ENCODE measurements around the gene TEX29.

The TEX29 gene

DNA sequence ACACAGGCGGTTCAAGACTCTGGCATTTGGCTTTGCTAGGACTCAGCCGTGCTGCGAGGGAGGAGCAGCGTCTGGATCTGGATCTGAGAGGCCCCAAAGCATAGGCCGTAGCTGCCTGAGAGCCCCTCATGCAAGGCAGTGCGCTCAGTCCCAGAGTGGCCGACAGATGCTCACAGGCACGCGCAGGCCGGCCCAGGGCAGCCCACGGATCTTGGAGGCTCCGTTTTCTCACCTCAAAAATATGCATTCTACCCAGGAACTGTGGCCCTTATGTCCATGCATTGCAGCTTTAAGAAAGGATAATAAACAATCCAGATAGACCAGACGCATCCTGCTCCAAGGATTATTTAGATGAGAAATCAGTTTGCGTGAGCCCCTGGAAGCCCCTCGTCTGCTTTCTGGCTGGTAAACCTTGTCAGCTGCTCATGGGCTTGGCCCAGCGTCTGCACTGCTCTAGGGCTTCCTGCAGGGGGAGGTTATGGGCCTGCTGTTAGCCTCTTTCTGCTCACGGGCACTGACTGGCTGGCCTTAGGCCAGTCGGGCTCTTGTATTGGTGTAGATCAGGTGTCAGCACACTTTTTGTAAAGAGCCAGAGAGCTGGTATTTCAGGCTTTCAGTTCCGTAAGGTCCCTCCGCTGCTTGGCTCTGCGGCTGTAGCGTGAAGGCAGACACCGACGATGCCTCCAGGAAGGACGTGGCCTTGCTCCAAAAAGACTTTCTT lies 24.2 kb downstream of the TEX29 start:
- peak; percentile 56 for DNase-seq

DNA sequence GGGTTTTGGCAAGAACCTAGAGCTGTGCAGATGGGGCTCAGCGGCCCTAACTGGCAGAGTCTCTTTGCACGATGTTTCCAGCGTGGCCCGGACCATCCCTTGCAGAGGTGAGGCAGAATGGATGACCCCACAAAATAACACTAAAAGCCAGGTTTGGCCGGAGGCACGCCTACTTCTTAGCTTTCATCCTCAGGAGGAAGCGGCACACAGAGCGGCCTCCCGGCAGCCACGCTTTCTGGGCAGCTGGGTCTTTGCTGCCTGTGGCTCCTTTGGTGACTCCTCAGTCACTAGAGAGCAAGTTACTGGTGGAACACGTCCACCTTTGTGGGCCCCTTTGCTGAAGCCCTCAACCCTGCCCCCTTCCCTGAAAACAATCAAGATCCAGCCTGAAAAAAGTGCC lies 25.2 kb downstream of the TEX29 start:
- peak; percentile 27 for DNase-seq

DNA sequence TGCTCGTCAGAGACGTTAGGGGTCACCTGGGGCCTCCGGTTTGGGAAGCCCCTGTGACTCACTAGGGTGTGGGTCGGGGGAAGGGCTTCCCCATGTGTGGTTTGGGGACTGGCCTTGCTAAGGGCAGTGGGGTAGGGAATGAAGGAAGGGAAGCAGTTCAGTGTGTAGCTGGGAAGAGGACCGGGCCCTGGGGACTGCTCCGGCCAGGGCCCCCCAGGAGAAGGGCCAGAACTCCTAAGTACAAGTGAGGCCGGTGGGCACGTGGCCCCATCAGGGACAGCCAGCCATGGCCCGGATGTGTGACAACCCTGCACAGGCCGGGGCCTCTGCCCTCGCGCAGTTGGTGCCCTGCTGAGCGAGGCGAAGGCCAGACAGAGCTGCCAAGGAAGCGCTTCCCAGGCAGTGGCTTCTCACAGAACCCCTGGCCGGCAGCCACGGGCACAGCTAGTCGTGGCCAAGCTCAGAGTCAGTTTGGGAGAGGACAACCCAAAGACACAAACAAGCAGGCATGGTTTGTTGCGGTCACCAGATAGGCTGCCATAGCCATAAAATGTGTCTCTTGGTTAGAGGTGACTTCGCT lies 25.7 kb downstream of the TEX29 start:
- DNase-seq, result peak; percentile 19

DNA sequence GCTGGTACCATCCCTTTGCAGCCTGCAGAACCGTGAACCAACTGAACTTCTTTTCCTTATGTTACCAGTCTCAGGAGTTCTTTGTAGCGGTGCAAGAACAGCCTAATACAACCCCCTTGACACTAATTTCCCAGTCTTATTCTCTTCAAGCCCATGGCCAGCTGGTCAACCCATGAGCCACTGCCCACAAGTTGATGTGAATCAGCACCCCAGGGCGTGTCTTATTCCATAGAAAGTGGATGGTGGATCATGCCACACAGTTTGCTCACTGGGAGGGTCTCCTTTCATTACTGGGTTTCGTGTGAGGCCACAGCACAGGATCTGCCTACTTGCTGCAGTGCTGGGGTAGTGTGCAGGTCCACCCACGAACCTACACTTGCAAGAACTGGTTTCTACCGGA lies 27.0 kb downstream of the TEX29 start:
- DNase-seq, result no peak

DNA sequence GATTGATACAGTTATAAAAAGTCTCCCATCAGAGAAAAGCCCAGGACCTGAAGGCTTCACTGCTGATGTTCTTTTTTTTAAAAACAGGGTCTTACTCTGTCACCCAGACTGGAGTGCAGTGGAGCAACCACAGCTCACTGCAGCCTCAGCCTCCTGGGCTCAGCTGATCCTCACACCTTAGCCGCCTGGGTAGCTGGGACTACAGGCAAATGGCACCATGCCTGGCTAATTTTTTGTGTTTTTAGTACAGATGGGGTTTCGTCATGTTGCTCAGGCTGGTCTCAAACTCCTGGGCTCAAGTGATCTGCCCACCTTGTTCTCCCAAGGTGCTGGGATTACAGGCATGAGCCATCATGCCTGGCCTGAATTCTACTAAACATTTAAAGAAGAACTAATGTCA lies 33.1 kb downstream of the TEX29 start:
- no peak for DNase-seq

DNA sequence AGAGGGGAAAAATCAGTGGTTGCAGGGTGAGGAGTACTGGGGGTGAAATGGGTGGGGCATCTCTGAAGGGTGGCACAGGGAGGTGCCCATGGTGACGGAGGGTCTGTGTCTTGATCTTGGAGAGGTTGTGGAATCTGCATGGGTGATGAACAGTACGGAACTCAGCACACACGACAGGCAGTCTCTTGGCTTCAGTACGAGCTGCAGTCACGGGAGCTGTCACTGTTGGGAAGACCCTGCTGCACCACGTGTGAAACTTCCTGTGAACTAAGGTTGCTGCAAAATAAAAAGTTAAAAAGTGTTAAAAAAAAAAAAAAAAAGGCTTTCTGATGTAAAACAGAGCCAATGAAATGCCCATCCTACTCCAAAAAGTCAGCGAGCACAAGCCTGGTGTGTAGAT lies 34.3 kb downstream of the TEX29 start:
- no peak for DNase-seq

DNA sequence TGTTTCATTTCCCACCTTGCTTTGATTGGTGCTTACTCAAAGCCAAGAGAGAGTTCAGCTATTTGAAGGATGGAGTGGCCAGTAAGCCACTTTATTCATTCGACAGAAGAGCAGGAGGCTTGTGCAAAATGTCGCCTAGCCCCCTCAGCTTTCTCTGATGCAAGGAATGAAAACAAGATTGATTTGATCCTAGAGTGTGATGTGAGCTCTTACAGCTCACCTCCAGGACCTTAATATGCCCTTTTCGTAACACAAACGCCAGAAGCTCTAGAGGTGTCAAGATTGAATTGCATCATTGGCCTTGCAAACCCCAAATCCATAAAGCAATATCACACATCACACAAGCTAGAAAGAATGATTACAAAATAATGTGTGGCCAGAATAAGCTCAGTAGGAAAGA lies 36.4 kb downstream of the TEX29 start:
- no peak for DNase-seq

DNA sequence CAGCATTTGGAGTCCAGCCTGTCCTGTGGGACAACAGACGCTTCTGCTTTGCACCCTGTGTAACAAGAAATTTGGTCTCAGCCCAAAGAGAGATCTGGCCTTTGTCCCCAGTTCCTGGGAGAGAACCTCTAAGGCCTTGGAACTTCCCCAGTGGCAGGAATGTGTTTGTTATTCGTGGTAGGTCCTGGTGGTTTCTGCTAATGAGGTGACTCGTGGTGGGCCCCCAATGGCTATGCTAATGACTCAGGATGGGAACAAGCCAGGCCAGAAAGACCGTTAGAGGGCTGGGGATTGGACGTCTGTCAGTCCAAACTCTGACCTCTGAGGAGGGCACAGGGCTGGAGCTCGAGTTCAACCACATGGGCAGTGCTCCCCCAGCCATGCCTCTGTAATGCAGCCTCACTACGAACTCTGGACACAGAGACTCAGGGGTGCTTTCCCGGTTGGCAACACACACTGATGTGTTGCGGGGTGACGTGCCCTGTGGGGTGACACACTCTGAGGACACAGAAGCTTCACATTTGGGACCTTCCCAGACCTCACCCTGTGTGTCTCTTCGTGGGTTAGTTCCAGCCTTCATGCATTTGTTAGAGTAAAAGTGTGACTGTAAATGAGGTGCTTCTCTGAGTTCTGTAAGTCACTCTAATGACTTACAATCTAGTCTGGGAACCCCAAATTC lies 38.9 kb downstream of the TEX29 start:
- DNase-seq, result no peak

DNA sequence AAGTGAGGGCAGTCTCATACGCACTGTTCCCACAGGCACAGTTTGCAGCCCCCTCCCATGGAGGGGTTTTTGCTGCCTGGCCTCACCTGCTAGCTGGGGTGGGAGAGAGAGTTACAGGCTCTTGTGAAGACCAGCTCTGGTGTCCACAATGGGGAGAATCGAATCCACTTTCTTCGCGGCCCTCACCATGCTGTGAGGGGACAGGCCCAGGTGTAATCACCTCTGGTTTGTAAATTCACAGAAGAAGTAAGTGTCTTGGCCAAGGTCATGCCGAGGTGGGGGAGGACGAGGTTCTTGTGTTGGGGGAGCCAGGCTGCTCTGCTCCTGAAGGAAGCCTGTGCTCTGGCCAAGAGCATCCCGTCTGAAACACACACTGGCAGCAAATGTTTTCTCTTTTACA lies 39.5 kb downstream of the TEX29 start:
- DNase-seq, result no peak

DNA sequence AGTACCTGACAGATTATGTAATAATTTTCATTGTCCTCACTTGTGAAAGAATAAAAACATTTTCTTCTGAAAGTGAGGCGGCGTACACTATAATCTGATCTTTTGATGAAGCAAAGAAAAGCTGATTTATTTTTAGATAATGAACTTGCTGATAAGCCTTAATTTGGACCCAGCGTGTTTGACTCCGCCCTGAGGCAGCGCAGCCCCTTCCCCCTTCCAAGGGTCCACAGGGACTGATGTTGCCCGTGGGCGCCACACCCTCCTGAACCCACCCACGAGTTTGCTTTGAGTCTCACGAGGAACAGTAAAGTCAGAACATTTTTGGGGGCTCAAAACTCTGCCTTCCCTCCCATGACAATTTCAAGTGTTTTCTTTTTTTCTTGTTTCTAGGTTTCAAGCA lies 40.0 kb downstream of the TEX29 start:
- DNase-seq, result no peak

DNA sequence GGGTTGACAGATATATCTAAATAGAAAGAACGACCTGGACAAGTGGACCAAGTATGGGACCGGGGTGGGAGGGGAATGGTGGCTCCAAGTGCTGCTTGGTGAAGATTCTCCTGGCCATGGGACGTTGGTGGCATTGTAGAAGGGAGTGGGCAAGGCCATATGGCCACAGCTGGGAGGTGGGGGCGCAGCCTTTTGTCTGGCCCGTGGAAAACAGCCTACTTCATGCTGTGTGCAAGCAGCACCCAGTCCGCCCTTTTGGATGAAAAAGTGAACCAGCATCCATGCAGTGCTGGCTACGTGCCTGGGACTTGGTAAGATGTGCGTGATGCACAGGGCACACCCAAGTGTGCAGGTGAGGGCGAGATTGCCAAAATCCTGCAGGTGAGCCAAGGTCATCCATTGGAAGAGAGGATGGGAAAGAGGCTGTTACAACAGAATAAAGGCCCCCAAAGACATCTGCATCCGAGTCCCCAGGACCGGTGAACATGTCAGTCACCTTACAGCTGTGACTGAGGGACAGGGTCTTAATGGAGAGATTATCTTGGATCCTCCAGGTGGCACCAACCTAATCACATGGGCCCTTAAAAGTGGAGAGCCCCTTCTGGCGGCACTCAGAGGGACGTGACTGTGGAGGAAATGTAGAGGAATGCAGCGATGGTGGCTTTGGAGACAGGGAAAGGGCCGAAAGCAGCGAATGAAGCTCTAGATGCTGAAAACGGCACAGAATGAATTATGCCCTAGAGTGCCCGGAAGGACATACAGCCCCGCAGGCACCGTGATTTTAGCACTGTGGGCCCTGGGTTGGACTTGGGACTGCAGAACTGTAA lies 40.8 kb downstream of the TEX29 start:
- no peak for DNase-seq

DNA sequence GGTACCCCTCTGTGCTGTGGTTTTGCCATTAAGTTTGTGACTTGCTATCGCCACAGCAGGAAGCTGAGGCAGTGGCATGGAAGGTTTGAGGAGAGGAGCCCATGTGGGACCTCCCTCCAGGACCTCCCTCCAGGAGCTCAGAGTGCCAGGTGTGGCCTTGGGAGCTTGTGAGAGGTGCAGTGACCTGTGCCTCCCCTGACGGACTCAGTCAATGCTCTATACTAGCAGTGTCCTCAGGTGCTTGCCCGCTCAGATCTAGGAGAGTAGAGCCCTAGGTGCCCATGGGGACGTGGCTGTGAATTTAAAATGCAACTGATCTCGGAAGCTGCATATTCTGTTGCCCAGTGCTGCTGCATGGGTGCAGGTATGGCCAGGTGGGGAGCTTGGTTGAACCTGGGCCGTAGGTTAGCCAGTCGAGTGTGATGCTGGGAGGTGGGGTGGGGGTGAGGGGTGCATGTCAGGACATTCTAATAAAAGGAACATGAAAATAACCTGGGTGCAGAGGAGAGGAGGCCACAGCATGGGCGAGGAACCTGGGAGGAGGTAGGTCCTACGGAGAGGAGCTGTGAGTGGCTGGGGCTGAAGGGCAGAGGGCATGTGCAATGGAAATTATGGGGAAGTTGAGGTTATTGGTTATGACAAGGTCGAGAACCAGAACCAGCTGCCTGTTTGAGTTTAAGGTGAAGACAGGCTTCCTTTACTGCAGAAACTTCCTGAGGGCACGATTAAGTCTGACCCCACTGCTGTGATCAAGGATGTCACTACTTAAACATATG lies 41.6 kb downstream of the TEX29 start:
- DNase-seq, result no peak

DNA sequence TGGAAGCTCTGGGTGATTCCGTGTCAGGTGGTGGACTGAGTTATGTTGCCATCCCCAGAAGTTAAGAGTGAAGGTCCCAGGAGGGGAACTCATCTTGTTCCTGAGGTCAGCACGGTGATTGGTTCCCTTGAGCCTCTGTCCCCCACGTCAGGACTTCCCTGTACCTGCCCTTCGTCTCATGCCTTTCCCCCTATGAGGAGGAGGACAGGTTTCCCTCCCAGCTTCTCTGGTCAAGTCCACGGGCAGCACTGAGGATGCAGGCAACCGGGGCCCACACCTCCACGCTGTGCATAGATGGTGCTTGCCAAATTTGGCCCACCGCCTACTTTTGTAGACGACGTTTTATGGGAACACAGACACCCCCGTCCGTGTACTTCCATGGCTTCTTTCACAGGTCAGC lies 42.7 kb downstream of the TEX29 start:
- no peak for DNase-seq

DNA sequence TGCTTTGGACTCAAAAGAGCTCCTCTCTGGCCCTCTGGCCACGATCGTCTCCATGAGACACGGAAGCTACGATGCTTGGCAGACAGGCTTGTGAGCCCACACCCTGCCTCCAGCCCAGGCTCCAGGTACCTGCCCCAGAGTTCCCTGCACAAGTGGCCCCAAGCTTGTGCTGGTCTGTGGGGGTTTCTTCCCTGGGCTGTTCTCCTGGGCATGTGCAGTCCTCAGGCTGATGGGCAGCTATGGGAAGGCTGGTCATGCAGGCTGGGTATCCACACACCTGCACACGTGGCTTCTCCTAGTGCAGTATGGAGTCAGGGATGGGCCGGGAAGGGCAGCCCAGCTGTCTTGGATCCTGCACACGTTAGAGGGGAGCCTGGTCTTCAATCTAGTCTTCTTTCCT lies 43.1 kb downstream of the TEX29 start:
- DNase-seq, result no peak

DNA sequence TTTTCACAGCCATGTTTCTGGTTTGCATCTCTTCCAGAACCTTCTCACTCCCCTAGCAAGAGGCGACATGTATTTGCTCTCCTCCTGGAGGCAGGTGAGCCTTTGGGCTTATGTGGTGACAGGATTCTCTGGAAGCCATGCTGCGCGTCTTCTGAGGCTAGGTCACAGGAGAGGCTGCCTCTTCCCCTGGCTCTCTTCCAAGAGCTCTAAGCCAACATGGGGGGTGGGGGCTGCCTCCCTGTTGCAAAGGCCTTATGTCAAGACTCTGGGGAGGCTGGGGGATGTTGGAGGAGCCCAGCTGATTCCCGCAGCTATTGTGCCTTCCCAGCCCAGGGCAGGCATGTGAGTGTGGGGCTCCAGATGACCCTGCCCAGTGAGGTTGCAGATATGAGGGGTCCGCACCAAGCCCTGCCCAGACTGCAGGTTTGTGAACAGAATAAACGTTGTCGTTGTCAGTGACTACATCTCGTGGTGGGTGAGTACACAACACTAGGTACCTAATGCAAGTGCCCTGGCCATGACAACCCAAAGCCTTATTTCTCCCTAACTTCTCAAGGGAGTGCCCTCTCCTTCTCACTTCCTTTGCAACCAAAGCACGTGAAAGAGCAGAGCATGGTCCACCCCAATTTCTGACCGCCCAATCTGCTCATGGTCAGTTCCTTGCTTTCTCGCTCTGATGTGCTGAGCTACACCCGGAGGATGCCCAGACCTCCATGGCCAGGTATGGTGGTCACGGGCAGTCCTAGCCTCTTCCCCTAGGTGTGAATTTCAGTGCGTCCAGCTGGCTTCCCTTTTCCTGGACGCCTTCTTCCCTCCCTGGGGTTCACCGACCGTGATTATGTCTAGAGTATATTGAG lies 44.9 kb downstream of the TEX29 start:
- no peak for DNase-seq

DNA sequence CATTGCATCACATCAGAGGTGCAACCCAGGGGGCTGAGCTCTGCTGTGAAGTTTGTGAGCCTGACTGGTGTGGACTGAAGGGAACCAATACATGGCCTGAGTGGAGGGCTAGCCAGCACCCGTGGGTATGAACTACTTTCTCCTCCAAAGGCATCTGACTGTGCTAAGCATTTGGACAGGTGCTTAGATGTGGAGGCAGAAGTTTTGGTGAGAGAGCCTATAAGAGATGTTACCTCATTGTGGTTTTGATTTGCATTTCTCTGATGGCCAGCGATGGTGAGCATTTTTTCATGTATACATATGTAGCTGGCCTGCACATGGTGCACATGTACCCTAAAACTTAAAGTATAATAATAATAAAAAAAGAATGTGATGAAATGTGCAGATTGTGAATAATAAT lies 46.9 kb downstream of the TEX29 start:
- no peak for DNase-seq

DNA sequence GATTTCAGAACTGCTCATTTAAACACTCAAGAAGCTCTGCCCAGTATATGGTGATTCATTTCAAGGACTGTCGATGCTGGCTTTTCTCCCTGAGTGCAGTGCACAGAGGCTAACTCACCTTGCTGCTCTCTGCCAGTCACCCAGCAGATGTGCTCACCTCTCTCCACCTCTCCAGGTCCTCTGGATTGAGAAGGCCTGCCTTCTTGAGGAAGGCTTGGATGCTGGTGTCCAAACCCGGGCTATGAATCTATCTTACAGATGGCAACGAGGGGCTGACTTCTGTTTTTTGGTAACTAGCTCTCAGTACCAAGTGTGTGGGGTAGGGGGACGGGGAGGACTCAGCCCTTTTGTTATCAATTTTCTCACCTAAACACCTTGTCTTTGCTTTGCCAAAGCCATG lies 47.6 kb downstream of the TEX29 start:
- no peak for DNase-seq

DNA sequence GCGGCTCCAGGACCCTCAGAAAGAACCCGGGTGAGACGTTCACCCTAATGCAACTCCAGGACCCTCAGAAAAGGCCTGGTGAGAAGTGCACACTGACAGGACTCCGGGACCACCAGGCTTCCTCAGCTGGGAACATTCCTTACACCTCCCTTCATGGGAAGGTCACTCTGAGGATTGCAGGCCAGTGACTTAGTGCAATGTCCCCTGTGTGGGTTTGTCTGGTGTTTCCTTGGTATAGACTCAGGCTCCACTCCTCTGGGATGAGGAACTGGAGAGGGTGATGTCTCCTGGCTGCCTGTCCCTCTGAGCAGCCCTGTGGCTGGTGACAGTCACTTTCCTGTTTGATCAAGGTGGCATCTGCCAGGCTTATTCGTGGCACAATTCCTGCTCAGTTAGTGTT lies 49.7 kb downstream of the TEX29 start:
- no peak for DNase-seq

DNA sequence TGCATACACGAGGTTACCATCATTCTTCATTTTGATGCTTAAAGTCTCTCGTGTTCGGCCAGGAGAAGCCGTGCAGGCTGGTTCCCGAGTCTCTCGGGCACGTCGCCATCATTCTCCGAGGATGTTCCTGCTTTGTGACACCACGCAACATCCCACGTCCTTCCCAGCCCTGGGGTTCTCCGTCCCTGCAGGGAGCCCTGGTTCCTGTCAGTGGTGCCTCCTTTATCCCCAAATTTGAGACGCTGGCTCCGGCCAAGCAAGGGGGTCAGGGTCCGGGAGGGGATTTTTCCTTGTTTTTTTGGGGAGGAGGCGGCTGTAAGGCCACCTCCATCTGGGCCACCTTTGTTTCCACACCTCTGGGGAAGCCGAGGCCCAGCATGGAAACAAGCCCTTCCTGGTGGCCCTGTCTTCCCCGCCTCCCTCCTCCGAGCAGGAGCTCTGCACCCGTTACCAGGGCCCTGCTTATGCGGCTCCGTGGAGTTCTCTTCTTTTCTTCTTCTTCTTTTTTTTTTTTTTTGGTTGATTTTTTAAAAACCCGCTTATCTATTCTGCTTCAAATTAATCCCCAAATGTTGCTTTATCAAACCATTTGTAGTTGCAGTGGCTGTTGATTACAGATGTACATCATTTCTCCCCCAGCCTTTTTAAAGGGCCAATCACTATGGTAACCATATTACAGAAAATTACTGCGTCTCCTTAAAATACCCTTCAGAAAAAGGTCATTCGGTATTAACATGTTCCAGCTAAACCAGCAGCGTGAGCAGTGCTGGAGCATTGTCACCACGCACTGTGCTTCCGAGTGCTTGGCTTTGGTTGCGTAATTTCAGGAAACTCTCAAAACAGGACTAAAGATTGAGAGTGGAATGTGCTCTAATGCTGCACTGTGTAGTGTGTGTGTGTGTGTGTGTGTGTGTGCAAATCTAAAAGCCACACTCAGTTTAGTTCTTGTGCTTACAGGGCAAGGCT lies 50.4 kb downstream of the TEX29 start:
- no peak for DNase-seq

DNA sequence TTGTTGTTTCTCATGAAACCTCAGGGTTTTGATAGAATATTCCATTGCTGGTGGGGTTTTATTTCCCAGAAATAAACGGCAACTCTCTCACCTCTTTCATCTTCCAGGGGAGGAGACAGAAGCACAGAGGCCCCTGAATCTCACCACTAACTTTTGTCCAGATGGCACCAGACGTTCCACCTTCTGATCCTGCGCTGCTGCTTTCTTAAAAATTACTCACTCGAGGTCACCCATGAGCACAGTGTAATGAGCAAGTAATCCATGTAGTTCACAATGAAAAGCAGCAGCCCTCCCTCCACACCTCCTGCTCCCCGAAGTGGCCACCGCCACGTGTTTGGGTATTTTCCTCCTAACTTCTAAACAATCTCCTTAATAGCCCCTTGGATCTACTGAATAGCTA lies 51.3 kb downstream of the TEX29 start:
- no peak for DNase-seq
